Astrocyte (in vitro differentiated cells and primary cell): ENCODE results near the gene CSNK1D. TPM values are rescaled to one million over a fixed set of nuclear protein-coding genes. Genes with fewer than 3 reads are reported as not detected.

Experiments used
- DNase-seq: peaks from one replicate; pipeline ENCODE4 v3.0.0-alpha.2; 2010; ENCODE audit warnings: low read depth
- FAIRE-seq: peaks from 2 replicates; lab custom pipeline; 2011; peaks lifted over from hg19 to GRCh38; lab: Jason Lieb, UNC
- H2AFZ ChIP-seq: 2 replicates; pipeline ENCODE4 v1.6.0; 2012; ENCODE audit warnings: low read depth, low read length, inconsistent platforms
- H3K27ac ChIP-seq: 2 replicates; pipeline ENCODE4 v1.5.1; 2011; ENCODE audit warnings: low read depth, low read length, inconsistent platforms
- H3K27me3 ChIP-seq: 2 replicates; pipeline ENCODE4 v1.6.0; 2011; ENCODE audit warnings: low read length, inconsistent platforms; ENCODE audit not compliant: insufficient read depth
- H3K36me3 ChIP-seq: 2 replicates; pipeline ENCODE4 v1.5.1; 2011; ENCODE audit warnings: low read length, inconsistent platforms; ENCODE audit not compliant: insufficient read depth
- H3K4me1 ChIP-seq: 2 replicates; pipeline ENCODE4 v1.5.1; 2011; ENCODE audit warnings: low read length, inconsistent platforms; ENCODE audit not compliant: insufficient read depth
- H3K4me2 ChIP-seq: 2 replicates; pipeline ENCODE4 v1.6.0; 2012; ENCODE audit warnings: low read length, inconsistent platforms
- H3K4me3 ChIP-seq: 2 replicates; pipeline ENCODE4 v1.5.1; 2011; ENCODE audit warnings: low read depth, mild to moderate bottlenecking, low read length, inconsistent platforms; ENCODE audit not compliant: insufficient read depth
- H3K79me2 ChIP-seq: 2 replicates; pipeline ENCODE4 v1.6.0; 2012; ENCODE audit warnings: mild to moderate bottlenecking, low read length, inconsistent platforms; ENCODE audit not compliant: insufficient read depth
- H3K9ac ChIP-seq: 2 replicates; pipeline ENCODE4 v1.6.0; 2012; ENCODE audit warnings: mild to moderate bottlenecking, low read length, inconsistent platforms
- H3K9me3 ChIP-seq: 2 replicates; pipeline ENCODE4 v1.5.1; 2012; ENCODE audit warnings: low read depth, mild to moderate bottlenecking, low read length, inconsistent platforms; ENCODE audit not compliant: insufficient read depth
- H4K20me1 ChIP-seq: 2 replicates; pipeline ENCODE4 v1.6.0; 2012; ENCODE audit warnings: low read length, inconsistent platforms; ENCODE audit not compliant: insufficient read depth
- H3K27ac Mint-ChIP-seq: one replicate; pipeline ENCODE4 v1.8.0; 2021; ENCODE audit warnings: mild to moderate bottlenecking, mixed read lengths; ENCODE audit not compliant: unreplicated experiment
- H3K27me3 Mint-ChIP-seq: one replicate; pipeline ENCODE4 v1.8.0; 2021; ENCODE audit warnings: low read depth, mixed read lengths; ENCODE audit not compliant: unreplicated experiment
- H3K36me3 Mint-ChIP-seq: one replicate; pipeline ENCODE4 v1.8.0; 2021; ENCODE audit warnings: low read depth, mixed read lengths; ENCODE audit not compliant: unreplicated experiment
- H3K4me1 Mint-ChIP-seq: one replicate; pipeline ENCODE4 v1.8.0; 2021; ENCODE audit warnings: low read depth, mixed read lengths; ENCODE audit not compliant: unreplicated experiment
- H3K4me3 Mint-ChIP-seq: one replicate; pipeline ENCODE4 v1.8.0; 2021; ENCODE audit warnings: mild to moderate bottlenecking, moderate library complexity, mixed read lengths; ENCODE audit not compliant: unreplicated experiment
- H3K9me3 Mint-ChIP-seq: one replicate; pipeline ENCODE4 v1.8.0; 2021; ENCODE audit warnings: mild to moderate bottlenecking, mixed read lengths; ENCODE audit not compliant: unreplicated experiment
- CTCF ChIP-seq: IDR thresholded peaks from 2 replicates; pipeline ENCODE4 v1.5.1; 2011; ENCODE audit warnings: low read depth, mild to moderate bottlenecking, inconsistent platforms, low read length, moderate library complexity; ENCODE audit not compliant: insufficient read depth
- EZH2 ChIP-seq: IDR thresholded peaks from 2 replicates; pipeline ENCODE4 v1.6.1; 2012; ENCODE audit warnings: mild to moderate bottlenecking, low read length, inconsistent platforms; ENCODE audit not compliant: insufficient read depth
- total RNA-seq: library from RNA; stranded (reverse); gene quantifications from 2 replicates; pipeline ENCODE4 v1.2.1, GENCODE V29; 2021

CSNK1D gene
- total RNA-seq, 1 donor from 2014 or later = 153 TPM

GRCh38 chr17:82272495-82273326, 789 bp downstream of the CSNK1D start:
- TF ChIP-seq EZH2 (no peak), CTCF (no peak)
- Histone ChIP-seq H3K4me3 (peak overlapping the region; percentile 79), H3K79me2 (peaks cover 55% of the 10 kb centered on the region), H3K4me2 (peak overlapping the region; percentile 89), H2AFZ (peak overlapping the region; percentile 90), H3K4me1 (peaks cover 22% of the 10 kb centered on the region), H3K9ac (peak overlapping the region; percentile 90), H3K27me3 (no peaks in the 10 kb centered on the region), H3K27ac (peak overlapping the region; percentile 93), H4K20me1 (peaks cover 49% of the 10 kb centered on the region), H3K9me3 (no peaks in the 10 kb centered on the region), H3K36me3 (peaks cover 6% of the 10 kb centered on the region)
- H3K27me3 Mint-ChIP-seq = no peaks in the 10 kb centered on the region
- H3K4me1 Mint-ChIP-seq = peaks cover 28% of the 10 kb centered on the region
- H3K27ac Mint-ChIP-seq = peak overlapping the region; percentile 98
- peak overlapping the region; percentile 93 for H3K4me3 Mint-ChIP-seq
- FAIRE-seq (no peak), DNase-seq (no peak)
- no peaks in the 10 kb centered on the region for H3K9me3 Mint-ChIP-seq
- H3K36me3 Mint-ChIP-seq = peaks cover 17% of the 10 kb centered on the region

- Histone ChIP-seq H3K9ac (no peak overlapping the region), H4K20me1 (peaks cover 61% of the 10 kb centered on the region)
Observed at GRCh38 chr17:82271401-82271800, 2.1 kb downstream of the CSNK1D start.

More at GRCh38 chr17:82271401-82271800, 2.1 kb downstream of the CSNK1D start:
- H3K27me3 ChIP-seq = no peaks in the 10 kb centered on the region
- FAIRE-seq (no peak), DNase-seq (no peak)
- TF ChIP-seq EZH2 (no peak), CTCF (no peak)
- Mint-ChIP-seq H3K9me3 (no peaks in the 10 kb centered on the region), H3K36me3 (peaks cover 14% of the 10 kb centered on the region), H3K4me3 (peak overlapping the region; percentile 93), H3K4me1 (peaks cover 39% of the 10 kb centered on the region), H3K27ac (no peak overlapping the region), H3K27me3 (no peaks in the 10 kb centered on the region)
- no peak overlapping the region for H3K27ac ChIP-seq
- peaks cover 67% of the 10 kb centered on the region for H3K79me2 ChIP-seq
- H3K4me1 ChIP-seq = peaks cover 33% of the 10 kb centered on the region
- peaks cover 8% of the 10 kb centered on the region for H3K36me3 ChIP-seq
- no peaks in the 10 kb centered on the region for H3K9me3 ChIP-seq
- H3K4me3 ChIP-seq = no peak overlapping the region
- H2AFZ ChIP-seq = no peak overlapping the region
- peak overlapping the region; percentile 88 for H3K4me2 ChIP-seq
